Ramos (cell line): ENCODE data around the gene RYR1.
"Not testable (repeated sequence)": the region's sequence is repeated elsewhere in the genome, so short reads cannot be mapped to it uniquely, and the experiment has no call there.

Experiments
- in situ Hi-C: fragments of 300-500 bp; cut with MboI; formaldehyde crosslinking; loops from one replicate; pipeline ENCODE4 v1.14.3; 2022; ENCODE audit warnings: low sequenced_read_pairs; ENCODE audit not compliant: unreplicated experiment

Gene RYR1

GRCh38 chr19:38451629-38452028 is 18.1 kb downstream of the RYR1 start:
- in situ Hi-C loops, result no loop called here

- in situ Hi-C loops, result no loop called here
These were observed 19.2 kb downstream of the RYR1 start for GRCh38 chr19:38452430-38453366.

DNA sequence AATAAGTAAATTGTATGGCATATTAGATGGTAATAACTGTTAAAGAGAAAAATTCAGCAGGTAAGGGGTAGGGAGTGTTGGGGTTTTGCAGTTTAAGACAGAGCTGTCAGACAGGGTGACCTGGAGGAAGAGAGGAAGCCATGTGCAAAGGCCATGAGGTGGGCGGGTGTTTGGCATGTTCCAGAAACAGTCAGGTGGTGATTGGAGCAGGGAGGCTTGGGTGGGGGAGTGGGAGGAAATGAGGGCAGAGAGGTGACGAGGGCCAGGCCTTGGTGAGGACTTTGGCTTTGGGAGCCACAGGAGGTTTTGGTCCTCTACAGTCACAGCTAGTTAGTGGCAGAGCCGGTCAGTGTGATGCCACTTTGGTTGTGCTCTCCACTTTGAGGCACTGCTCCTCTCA is 20.1 kb downstream of the RYR1 start:
- in situ Hi-C loops, result no loop called here

- in situ Hi-C loops, result no loop called here
These were observed 21.5 kb downstream of the RYR1 start for GRCh38 chr19:38455031-38455430.

DNA sequence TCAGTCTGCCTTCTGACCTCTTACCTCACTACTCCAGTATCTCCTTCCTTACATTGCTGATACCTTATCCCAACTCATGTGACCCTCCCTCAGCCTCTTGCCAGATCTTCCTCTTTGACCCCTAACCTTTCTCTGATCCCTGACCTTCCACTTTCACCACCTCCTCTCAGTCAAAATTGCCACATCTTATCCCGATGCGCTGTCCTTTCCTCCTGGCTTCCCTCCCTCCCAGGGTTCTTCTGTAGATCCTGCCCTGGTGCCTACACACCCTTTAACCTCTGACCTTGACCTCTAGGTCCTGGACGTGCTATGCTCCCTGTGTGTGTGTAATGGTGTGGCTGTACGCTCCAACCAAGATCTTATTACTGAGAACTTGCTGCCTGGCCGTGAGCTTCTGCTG is 23.7 kb downstream of the RYR1 start:
- in situ Hi-C loops, result no loop called here

GRCh38 chr19:38457690-38458405 is 24.4 kb downstream of the RYR1 start:
- in situ Hi-C loops, result no loop called here

DNA sequence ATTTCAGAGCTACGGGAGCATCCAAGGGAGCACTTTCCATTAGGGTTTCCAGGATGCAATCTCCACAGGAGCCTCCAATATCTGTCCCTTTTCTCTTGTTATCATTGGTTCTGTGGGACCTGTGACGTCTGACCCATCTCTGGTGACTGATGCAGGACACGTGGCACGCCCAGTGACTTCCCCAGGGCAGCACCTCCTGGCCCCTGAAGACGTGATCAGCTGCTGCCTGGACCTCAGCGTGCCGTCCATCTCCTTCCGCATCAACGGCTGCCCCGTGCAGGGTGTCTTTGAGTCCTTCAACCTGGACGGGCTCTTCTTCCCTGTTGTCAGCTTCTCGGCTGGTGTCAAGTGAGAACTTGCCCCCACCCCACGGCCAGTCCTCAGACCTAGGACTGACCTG is 25.5 kb downstream of the RYR1 start:
- in situ Hi-C loops, result no loop called here

- in situ Hi-C loops, result no loop called here
These were observed 29.9 kb downstream of the RYR1 start for GRCh38 chr19:38463365-38463764.

GRCh38 chr19:38464421-38465082 is 31.1 kb downstream of the RYR1 start:
- in situ Hi-C loops, result no loop called here

- in situ Hi-C loops, result no loop called here
These were observed 32.6 kb downstream of the RYR1 start for GRCh38 chr19:38466050-38466449.

- in situ Hi-C loops, result no loop called here
These were observed 34.3 kb downstream of the RYR1 start for GRCh38 chr19:38467541-38468525.

- in situ Hi-C loops, result no loop called here
These were observed 35.7 kb downstream of the RYR1 start for GRCh38 chr19:38469151-38469550.

DNA sequence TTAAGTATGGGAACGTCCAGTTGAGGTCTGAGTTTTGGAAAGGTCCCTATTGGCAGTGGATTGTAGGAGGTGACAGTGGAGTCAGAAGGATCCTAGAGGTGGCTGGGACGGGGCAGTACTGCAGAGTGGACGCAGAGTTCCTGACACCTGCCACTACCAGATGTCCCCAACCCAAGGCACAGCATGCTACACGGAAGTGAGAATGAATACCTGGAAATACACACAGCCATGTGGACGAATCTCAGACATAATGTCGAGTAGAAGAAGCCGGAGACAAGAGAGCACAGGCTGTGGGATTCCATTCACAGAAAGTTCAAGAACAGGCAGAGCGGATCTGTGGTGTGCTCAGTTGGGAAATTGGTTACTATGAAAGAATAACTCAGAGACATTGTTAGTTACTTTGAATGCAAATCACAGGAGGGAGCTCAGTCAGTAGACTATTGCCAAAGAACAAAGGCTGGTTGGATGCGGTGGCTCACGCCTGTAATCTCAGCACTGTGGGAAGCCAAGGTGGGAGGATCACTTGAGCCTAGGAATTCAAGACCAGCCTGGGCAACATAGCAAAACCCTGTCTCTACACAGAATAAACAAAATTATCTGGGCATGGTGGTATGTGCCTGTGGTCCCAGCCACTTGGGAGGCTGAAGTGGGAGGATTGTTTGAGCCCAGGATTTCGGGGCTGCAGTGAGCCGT is 37.4 kb downstream of the RYR1 start:
- in situ Hi-C loops, result no loop called here

DNA sequence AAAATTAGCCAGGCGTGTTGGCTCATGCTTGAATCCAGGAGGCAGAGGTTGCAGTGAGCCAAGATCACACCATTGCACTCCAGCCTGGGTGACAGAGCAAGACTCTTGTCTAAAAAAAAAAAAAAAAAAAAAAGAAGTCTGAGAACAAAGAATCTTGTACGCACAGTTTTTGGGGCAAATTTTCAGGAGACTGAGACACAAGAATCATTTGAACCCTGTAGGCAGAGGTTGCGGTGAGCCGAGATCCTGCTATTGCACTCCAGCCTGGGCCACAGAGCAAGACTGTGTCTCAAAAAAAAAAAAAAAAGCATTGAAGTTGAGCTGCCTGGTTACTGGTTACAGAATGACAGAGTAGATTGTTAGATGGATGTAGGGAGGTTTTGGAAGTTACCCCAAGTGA is 39.2 kb downstream of the RYR1 start:
- in situ Hi-C loops, result not testable (repeated sequence)

DNA sequence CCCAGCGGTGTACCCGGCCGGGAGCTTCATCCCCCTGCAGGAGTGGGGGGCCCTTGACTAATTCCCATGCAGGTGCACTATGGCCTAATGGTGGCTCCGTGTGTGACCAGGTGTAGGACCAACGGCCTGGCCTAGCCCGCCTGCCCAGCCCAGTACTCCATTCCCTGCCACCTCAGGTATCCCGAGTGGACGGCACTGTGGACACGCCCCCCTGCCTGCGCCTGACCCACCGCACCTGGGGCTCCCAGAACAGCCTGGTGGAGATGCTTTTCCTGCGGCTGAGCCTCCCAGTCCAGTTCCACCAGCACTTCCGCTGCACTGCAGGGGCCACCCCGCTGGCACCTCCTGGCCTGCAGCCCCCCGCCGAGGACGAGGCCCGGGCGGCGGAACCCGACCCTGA is 39.7 kb downstream of the RYR1 start:
- in situ Hi-C loops, result no loop called here

- in situ Hi-C loops, result no loop called here
These were observed 41.7 kb downstream of the RYR1 start for GRCh38 chr19:38475176-38475575.

- in situ Hi-C loops, result no loop called here
These were observed 44.9 kb downstream of the RYR1 start for GRCh38 chr19:38478273-38478971.

DNA sequence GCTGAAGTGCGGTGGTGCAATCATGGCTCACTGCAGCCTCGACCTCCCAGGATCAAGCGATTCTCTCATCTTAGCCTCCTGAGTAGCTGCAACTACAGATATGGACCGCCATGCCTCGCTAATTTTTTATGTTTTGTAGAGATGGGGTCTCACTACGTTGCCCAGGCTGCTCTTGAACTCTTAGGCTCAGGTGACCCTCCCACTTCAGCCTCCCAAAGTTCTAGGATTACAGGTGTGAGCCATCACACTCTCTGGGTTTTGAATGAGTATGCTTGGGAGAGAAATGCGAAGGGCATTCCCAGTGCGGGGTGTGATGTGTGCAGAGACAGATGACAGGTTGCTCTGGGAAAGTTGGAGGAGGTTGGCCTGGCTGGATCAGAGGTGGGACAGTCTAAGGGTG is 49.0 kb downstream of the RYR1 start:
- in situ Hi-C loops, result no loop called here
